Hepatocyte (in vitro differentiated cells): ENCODE results near the gene DNAJC5G. TPM values are rescaled to one million over a fixed set of nuclear protein-coding genes. Genes with fewer than 3 reads are reported as not detected.
A peak's percentile ranks its signal among the peaks of the same experiment; 100 is the strongest.

Experiments used
- DNase-seq: peaks from one replicate; pipeline ENCODE4 v3.0.0-alpha.2; 2016; ENCODE audit warnings: low spot score
- H2AFZ ChIP-seq: fragments of 200-600 bp; sonication (generic); 2 replicates; pipeline ENCODE4 v1.6.0; 2016; ENCODE audit warnings: antibody characterized with exemption, mild to moderate bottlenecking
- H3K27ac ChIP-seq: fragments of 200-600 bp; sonication (generic); 2 replicates; pipeline ENCODE4 v1.5.1; 2016; ENCODE audit warnings: mild to moderate bottlenecking
- H3K27me3 ChIP-seq: fragments of 200-600 bp; sonication (generic); 2 replicates; pipeline ENCODE4 v1.6.1; 2016
- H3K36me3 ChIP-seq: fragments of 200-600 bp; sonication (generic); replicated peaks from 2 replicates; pipeline ENCODE4 v1.5.1; 2016; ENCODE audit warnings: low read depth; ENCODE audit not compliant: insufficient read depth
- H3K4me1 ChIP-seq: fragments of 200-600 bp; sonication (generic); 2 replicates; pipeline ENCODE4 v1.5.1; 2016; ENCODE audit warnings: mild to moderate bottlenecking, moderate library complexity; ENCODE audit not compliant: insufficient read depth
- H3K4me2 ChIP-seq: fragments of 200-600 bp; sonication (generic); 2 replicates; pipeline ENCODE4 v1.6.0; 2016
- H3K4me3 ChIP-seq: fragments of 200-600 bp; sonication (generic); 2 replicates; pipeline ENCODE4 v1.5.1; 2016; ENCODE audit warnings: mild to moderate bottlenecking
- H3K79me2 ChIP-seq: fragments of 200-600 bp; sonication (generic); 2 replicates; pipeline ENCODE4 v1.6.0; 2017; ENCODE audit warnings: mild to moderate bottlenecking
- H3K9me2 ChIP-seq: fragments of 200-600 bp; sonication (generic); replicated peaks from 2 replicates; pipeline ENCODE4 v1.6.0; 2017; ENCODE audit warnings: mild to moderate bottlenecking; ENCODE audit not compliant: insufficient read depth
- H3K9me3 ChIP-seq: fragments of 200-600 bp; sonication (generic); 2 replicates; pipeline ENCODE4 v1.5.1; 2016; ENCODE audit warnings: low read depth, mild to moderate bottlenecking
- H4K20me1 ChIP-seq: fragments of 200-600 bp; sonication (generic); 2 replicates; pipeline ENCODE4 v1.6.0; 2016; ENCODE audit warnings: mild to moderate bottlenecking; ENCODE audit not compliant: insufficient read depth, poor library complexity, severe bottlenecking
- EZH2 ChIP-seq: fragments of 200-600 bp; sonication (generic); IDR thresholded peaks from 2 replicates; pipeline ENCODE4 v1.6.1; 2016; ENCODE audit warnings: antibody characterized with exemption, mild to moderate bottlenecking, borderline replicate concordance
- EZH2phosphoT487 ChIP-seq: fragments of 200-600 bp; sonication (generic); IDR thresholded peaks from one replicate; pipeline ENCODE4 v1.6.1; 2018; ENCODE audit warnings: antibody characterized with exemption, mild to moderate bottlenecking, low read depth, moderate library complexity; ENCODE audit not compliant: unreplicated experiment, severe bottlenecking
- WGBS: methylation state at CpG from one replicate; pipeline ENCODE4 v1.1.6; 2016; ENCODE audit warnings: low lambda C conversion rate; ENCODE audit errors: missing lambda C conversion rate; 5-methylcytosine and 5-hydroxymethylcytosine counted together
- polyA plus RNA-seq: library from polyadenylated mRNA; unstranded; fragments of >200 nt; fragmentation: Nextera tagmentation; extraction: Ambion mirVana; gene quantifications from 2 replicates; pipeline ENCODE4 v1.2.1, GENCODE V29; 2016
- total RNA-seq: library from RNA; depleted of rRNA; stranded (reverse); fragments of >200 nt; gene quantifications from 2 replicates; pipeline ENCODE4 v1.2.3, GENCODE V29; 2014
- TF ChIP-seq, protein P1 (sequence below): fragments of 200-600 bp; sonication (generic); IDR thresholded peaks from 2 replicates; pipeline ENCODE4 v1.5.1; 2016; ENCODE audit warnings: antibody characterized with exemption, mild to moderate bottlenecking; ENCODE audit not compliant: poor library complexity

The DNAJC5G gene
- total and polyA plus RNA-seq, 2 experiments from 2014 or later, result not detected

DNA sequence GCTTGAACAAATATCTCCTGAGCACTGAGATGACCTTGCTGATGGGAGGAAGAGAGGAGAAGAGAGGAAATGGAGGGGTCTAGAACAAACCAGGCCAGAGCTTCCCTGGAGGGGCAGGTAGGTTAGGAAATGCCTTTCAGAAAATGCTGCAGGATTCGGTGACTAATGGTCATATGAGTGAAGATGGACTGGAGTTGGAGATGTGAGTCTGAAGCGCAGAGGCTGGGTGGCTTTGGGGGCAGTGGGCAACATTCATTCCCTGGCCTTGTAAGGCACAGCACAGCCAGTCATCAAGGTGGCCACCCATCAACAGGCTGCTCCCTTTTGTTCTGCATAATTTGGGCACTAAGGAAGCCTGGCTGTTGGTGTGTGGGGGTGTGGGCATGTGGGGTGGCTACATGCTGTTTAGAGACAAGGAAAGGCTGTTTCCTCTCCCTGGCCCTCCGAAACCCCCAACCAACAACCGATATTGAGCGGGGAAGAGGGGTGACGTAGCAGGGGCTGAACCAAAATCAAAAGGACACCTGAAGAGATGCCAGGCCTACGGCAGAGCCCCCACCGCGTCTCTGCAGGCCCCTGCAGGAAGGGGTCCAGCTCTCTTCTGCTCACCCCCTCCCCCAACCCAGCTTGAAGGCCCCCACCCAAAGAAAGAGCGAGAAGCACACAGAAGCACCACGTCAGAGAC is 13.8 kb upstream of the DNAJC5G start:
- H3K4me1 ChIP-seq, result peaks cover 31% of the 10 kb centered on the region

DNA sequence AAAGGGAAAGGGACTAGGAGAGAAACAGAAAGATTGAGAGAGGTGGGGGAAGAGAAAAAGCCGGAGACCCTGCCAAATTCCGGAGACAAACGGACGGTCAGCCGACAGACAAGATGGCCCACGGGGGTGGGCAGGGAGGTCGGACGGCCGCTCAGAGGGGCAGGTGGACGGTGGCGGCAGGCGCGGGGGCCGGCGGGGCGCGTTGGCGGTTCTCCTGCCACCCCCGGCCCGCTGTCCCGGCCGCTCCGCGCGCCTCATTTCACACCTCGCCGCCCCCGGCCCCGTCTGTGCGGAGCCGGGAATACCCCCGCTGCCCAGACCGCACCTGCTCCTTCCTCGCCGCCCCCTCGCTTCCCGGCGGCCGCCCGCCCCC is 13.3 kb upstream of the DNAJC5G start:
- Histone ChIP-seq H3K36me3 (no peaks in the 10 kb centered on the region), H3K9me2 (no peaks in the 10 kb centered on the region), H3K9me3 (no peaks in the 10 kb centered on the region), H3K27ac (no peak overlapping the region), H3K79me2 (no peaks in the 10 kb centered on the region), H3K4me1 (peaks cover 31% of the 10 kb centered on the region), H3K4me2 (peak overlapping the region; percentile 99), H3K4me3 (no peak overlapping the region), H2AFZ (peak overlapping the region; percentile 47), H4K20me1 (no peaks in the 10 kb centered on the region), H3K27me3 (peaks cover 82% of the 10 kb centered on the region)
- WGBS, result 13% methylated on average over 6 of the region's 40 CpGs
- no peak for DNase-seq
- TF ChIP-seq, protein P1, sequence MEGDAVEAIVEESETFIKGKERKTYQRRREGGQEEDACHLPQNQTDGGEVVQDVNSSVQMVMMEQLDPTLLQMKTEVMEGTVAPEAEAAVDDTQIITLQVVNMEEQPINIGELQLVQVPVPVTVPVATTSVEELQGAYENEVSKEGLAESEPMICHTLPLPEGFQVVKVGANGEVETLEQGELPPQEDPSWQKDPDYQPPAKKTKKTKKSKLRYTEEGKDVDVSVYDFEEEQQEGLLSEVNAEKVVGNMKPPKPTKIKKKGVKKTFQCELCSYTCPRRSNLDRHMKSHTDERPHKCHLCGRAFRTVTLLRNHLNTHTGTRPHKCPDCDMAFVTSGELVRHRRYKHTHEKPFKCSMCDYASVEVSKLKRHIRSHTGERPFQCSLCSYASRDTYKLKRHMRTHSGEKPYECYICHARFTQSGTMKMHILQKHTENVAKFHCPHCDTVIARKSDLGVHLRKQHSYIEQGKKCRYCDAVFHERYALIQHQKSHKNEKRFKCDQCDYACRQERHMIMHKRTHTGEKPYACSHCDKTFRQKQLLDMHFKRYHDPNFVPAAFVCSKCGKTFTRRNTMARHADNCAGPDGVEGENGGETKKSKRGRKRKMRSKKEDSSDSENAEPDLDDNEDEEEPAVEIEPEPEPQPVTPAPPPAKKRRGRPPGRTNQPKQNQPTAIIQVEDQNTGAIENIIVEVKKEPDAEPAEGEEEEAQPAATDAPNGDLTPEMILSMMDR, result no peak
- peak; percentile 16 for TF ChIP-seq EZH2phosphoT487
- peak; percentile 91 for TF ChIP-seq EZH2

More for the DNA sequence above, 13.8 kb upstream of the DNAJC5G start:
- H3K9me2 ChIP-seq, result no peaks in the 10 kb centered on the region
- peaks cover 83% of the 10 kb centered on the region for H3K27me3 ChIP-seq
- H3K4me3 ChIP-seq, result no peak overlapping the region
- no peak for TF ChIP-seq EZH2phosphoT487
- no peak for TF ChIP-seq EZH2
- TF ChIP-seq, protein P1, result no peak
- H3K36me3 ChIP-seq, result no peaks in the 10 kb centered on the region
- no peaks in the 10 kb centered on the region for H3K79me2 ChIP-seq
- H3K27ac ChIP-seq, result no peak overlapping the region
- H3K9me3 ChIP-seq, result no peaks in the 10 kb centered on the region
- DNase-seq, result no peak
- H2AFZ ChIP-seq, result no peak overlapping the region
- no peaks in the 10 kb centered on the region for H4K20me1 ChIP-seq
- 46% methylated on average over 11 of the region's 11 CpGs for WGBS
- peak overlapping the region; percentile 99 for H3K4me2 ChIP-seq

DNA sequence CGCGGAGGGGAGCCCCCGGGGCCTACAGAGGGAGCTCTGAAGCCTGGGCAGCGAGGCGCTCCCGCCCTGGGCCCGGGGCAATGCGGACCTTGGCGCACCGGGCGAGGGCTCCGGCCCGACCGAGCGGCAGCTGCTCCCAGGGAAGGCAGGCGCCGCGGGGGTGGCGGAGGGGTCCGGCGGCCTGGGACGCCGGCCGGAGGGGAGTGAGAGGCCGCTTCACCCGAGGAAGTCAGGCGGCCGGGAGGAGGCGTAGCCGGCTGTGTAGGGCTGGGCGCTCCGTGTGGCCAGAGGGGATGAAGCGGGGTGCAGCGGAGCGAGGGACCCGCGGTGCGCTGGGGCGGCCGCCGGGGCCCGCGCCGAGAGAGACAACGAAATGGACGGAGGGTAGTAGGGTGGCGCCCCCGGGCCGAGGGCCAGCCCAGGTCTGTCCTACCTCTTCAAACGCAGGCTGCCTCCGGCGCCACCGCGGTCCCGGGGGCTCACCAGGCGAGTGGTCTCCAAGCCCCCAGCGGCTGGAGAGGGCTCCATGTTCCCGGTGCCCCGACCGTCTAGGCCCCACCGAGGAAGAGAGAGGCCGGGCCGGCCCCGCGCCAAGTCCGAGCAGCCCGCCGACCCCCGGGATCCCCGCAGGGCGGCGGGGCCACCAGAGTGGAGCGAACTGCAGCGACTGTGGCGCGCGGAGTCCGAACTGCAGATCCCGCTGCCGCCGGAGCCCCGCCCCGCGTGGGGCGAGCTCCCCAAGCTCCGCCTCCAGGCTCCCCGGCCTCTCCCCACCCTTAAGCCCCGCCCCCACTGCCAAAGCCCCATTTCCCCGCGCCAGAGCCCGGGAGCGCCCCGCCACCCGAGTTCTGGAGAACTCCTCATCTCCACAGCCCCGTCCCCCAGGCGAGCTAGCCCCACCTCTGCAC is 12.6 kb upstream of the DNAJC5G start, which contains the start of gene SLC30A3:
SLC30A3 (minus strand) TSS at position 669 of the 908 bp plus-strand sequence; CDS start at position 528, 141 bp downstream.
- Histone ChIP-seq H3K9me3 (no peaks in the 10 kb centered on the region), H3K79me2 (no peaks in the 10 kb centered on the region), H3K4me2 (peak within 1 kb of the TSS; percentile 99), H2AFZ (peak within 1 kb of the TSS; percentile 47), H3K36me3 (no peaks in the 10 kb centered on the region), H4K20me1 (no peaks in the 10 kb centered on the region), H3K27me3 (peaks cover 89% of the 10 kb centered on the region), H3K27ac (no peak within 1 kb of the TSS), H3K4me1 (peaks cover 31% of the 10 kb centered on the region), H3K9me2 (no peaks in the 10 kb centered on the region), H3K4me3 (peak within 1 kb of the TSS; percentile 36)
- WGBS, result under 1% methylated on average over 28 of the region's 96 CpGs
- TF ChIP-seq, protein P1, result no peak
- TF ChIP-seq EZH2phosphoT487, result peak; percentile 68
- peak; percentile 9 for TF ChIP-seq EZH2
- peak; percentile 78 for DNase-seq
